Activated naive CD4-positive, alpha-beta T cell treated with anti-CD3 and anti-CD28 coated beads for 36 hours (primary cell): Measurements from ENCODE around the gene TTLL11. TPM values are rescaled to one million over a fixed set of nuclear protein-coding genes. Genes with fewer than 3 reads are reported as not detected.

ENCODE experiments used
- CTCF ChIA-PET: fragments of 350-600 bp; sonication (Branson Sonifier 250); formaldehyde crosslinking; loops from one replicate; lab custom pipeline; 2021; ENCODE audit warnings: antibody characterized with exemption; lab: Charles Lee
- DNase-seq: peaks from one replicate; pipeline ENCODE4 v3.0.0-alpha.2; 2020
- H3K27ac Mint-ChIP-seq: one replicate; pipeline ENCODE4 v1.8.0; 2021; ENCODE audit warnings: mild to moderate bottlenecking, mixed read lengths
- H3K27me3 Mint-ChIP-seq: one replicate; pipeline ENCODE4 v1.8.0; 2021; ENCODE audit warnings: low read depth, mixed read lengths
- H3K36me3 Mint-ChIP-seq: one replicate; pipeline ENCODE4 v1.8.0; 2021; ENCODE audit warnings: low read depth, mixed read lengths
- H3K4me1 Mint-ChIP-seq: one replicate; pipeline ENCODE4 v1.8.0; 2021; ENCODE audit warnings: low read depth, mixed read lengths
- H3K4me3 Mint-ChIP-seq: one replicate; pipeline ENCODE4 v1.8.0; 2021; ENCODE audit warnings: mild to moderate bottlenecking, moderate library complexity, mixed read lengths
- H3K9me3 Mint-ChIP-seq: one replicate; pipeline ENCODE4 v1.8.0; 2021; ENCODE audit warnings: mixed read lengths
- intact Hi-C: fragments of 100-400 bp; cut with micrococcal nuclease; formaldehyde crosslinking; loops from one replicate; pipeline ENCODE4 v1.15.1; 2023
- total RNA-seq, 2 experiments: library from RNA; stranded (reverse); gene quantifications; one replicate each; pipeline ENCODE4 v1.2.3, GENCODE V29; 2021

The TTLL11 gene
- total RNA-seq, 2 experiments from 2014 or later, result 0.84 to 0.86 TPM

GRCh38 chr9:122130837-122131236 lies 37.7 kb upstream of the TTLL11 start:
- no peak overlapping the region for H3K27ac Mint-ChIP-seq

DNA sequence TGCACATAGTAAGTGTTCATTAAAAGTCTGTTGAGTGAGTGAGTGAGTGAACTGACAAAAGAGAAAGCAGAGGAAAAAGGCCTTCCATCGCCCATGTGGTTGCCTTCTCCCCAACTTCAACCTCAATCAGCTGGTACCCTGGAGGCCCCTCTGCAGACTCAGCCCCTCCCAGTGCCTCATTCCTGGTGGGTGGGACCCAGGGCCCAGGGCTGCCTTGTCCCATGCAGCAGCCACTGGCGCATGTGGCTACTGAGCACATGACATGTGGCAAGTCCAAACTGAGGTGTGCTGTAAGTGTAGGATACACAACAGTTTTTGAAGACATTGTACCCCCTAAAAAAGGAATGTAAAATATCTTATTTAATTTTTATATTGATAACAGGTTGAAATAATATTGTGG lies 36.9 kb upstream of the TTLL11 start:
- no peaks in the 10 kb centered on the region for H3K9me3 Mint-ChIP-seq
- H3K27ac Mint-ChIP-seq, result no peak overlapping the region
- CTCF ChIA-PET, result interaction anchor here (1.8 to 8.6 kb wide), 2 partner anchors 31 to 221 kb away, joined by 11 to 139 read pairs; no protein-coding TSS in a partner anchor
- no peaks in the 10 kb centered on the region for H3K36me3 Mint-ChIP-seq
- DNase-seq, result no peak
- peaks cover 20% of the 10 kb centered on the region for H3K27me3 Mint-ChIP-seq
- peaks cover 11% of the 10 kb centered on the region for H3K4me1 Mint-ChIP-seq
- intact Hi-C loops, result loop anchor here (5.0 to 10.0 kb wide), 4 partner anchors 65 to 1215 kb away; no protein-coding TSS in a partner anchor
- no peak overlapping the region for H3K4me3 Mint-ChIP-seq

More at GRCh38 chr9:122130837-122131236, 37.7 kb upstream of the TTLL11 start:
- CTCF ChIA-PET, result no interaction called here
- intact Hi-C loops, result no loop called here
- Mint-ChIP-seq H3K36me3 (no peaks in the 10 kb centered on the region), H3K4me1 (peaks cover 8% of the 10 kb centered on the region), H3K4me3 (no peak overlapping the region), H3K9me3 (no peaks in the 10 kb centered on the region), H3K27me3 (peaks cover 12% of the 10 kb centered on the region)
- no peak for DNase-seq

GRCh38 chr9:122128969-122129343 lies 35.8 kb upstream of the TTLL11 start:
- Mint-ChIP-seq H3K27me3 (peaks cover 24% of the 10 kb centered on the region), H3K4me1 (peaks cover 11% of the 10 kb centered on the region), H3K9me3 (no peaks in the 10 kb centered on the region), H3K4me3 (no peak overlapping the region), H3K36me3 (no peaks in the 10 kb centered on the region), H3K27ac (no peak overlapping the region)
- intact Hi-C loops, result loop anchor here (5.0 to 10.0 kb wide), 4 partner anchors 66 to 1216 kb away; no protein-coding TSS in a partner anchor
- CTCF ChIA-PET, result interaction anchor here (1.8 to 8.6 kb wide), 2 partner anchors 30 to 222 kb away, joined by 11 to 139 read pairs; no protein-coding TSS in a partner anchor
- DNase-seq, result no peak

DNA sequence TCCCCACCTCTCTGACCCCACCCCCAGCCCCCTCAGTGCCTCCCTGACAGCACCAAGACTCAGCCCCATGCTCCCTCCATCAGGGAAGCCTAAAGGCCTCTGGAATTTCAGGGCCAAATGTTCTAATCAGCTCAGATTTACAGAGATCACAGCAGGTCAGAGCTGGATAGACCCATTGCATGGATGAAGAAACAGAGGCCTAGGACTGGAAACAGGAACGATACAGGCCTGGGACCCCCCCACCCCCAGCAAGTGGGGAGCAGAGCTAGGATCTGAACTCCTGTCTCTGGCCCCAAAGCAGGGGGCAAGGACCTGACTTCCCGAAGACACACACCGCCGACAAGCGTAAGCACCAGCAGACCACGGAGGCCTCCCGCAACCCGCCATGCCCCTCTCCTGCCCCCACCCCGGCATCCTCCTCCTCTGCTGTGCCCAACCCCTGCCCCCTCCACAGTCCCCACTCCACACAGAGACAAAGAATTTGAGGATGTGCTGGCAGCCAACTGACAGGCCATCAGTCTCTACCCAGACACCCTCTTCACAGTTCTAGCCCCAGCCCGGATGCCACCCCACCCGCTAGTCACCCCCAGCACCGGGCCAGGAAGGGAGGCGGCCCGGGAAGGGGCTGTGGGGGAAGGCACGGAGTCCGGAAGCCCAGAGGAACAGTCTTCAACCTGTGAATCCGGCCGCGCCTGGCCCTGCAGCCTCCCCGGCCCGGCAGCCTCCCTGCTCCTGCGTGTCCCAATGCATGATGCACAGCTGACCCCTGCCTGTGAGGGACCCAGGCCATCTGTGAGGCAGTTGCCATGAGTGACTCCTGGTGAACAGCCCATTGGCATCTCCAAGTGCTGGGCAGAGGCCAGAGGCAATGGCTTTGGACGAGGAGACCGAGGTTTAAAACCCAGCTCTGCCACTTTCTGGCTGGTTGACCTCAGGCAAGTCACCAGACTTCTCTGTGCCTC lies 35.2 kb upstream of the TTLL11 start:
- intact Hi-C loops, result loop anchor here (5.0 to 10.0 kb wide), 4 partner anchors 67 to 1217 kb away; no protein-coding TSS in a partner anchor
- Mint-ChIP-seq H3K27ac (no peak overlapping the region), H3K9me3 (no peaks in the 10 kb centered on the region), H3K4me1 (peaks cover 11% of the 10 kb centered on the region), H3K27me3 (peaks cover 24% of the 10 kb centered on the region), H3K36me3 (no peaks in the 10 kb centered on the region), H3K4me3 (no peak overlapping the region)
- CTCF ChIA-PET, result interaction anchor here (0.8 to 8.6 kb wide), 4 partner anchors 11 to 223 kb away, joined by 3 to 139 read pairs (median 8); no protein-coding TSS in a partner anchor
- no peak for DNase-seq

DNA sequence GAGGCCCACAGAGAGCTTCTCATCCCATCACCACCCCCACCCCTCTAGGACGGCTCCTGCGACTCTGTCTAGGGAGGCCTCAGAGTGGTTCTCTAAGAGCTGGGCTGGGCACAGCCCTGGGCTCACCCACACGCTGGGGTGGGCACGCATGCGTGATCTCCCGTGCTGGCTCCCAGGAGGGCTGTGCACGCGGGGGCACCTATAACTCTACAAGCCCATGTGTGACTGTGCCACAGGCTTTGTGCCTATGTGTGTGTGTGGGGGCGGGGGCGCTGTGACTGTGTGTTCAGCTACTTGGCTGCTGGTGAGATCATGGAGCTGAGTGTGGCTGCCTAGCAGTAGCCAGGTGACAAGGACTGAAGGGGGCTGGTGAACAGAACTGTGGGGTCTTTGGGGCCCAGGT lies 34.3 kb upstream of the TTLL11 start:
- Mint-ChIP-seq H3K9me3 (no peaks in the 10 kb centered on the region), H3K4me3 (no peak overlapping the region), H3K4me1 (peaks cover 11% of the 10 kb centered on the region), H3K27me3 (peaks cover 24% of the 10 kb centered on the region), H3K36me3 (no peaks in the 10 kb centered on the region), H3K27ac (no peak overlapping the region)
- intact Hi-C loops, result loop anchor here (2.0 to 10.0 kb wide), 5 partner anchors 67 to 1217 kb away; partner anchors contain the start of genes MRRF and RBM18
- no peak for DNase-seq
- CTCF ChIA-PET, result interaction anchor here (0.6 to 8.6 kb wide), 6 partner anchors 28 to 224 kb away, joined by 3 to 139 read pairs (median 3); no protein-coding TSS in a partner anchor

DNA sequence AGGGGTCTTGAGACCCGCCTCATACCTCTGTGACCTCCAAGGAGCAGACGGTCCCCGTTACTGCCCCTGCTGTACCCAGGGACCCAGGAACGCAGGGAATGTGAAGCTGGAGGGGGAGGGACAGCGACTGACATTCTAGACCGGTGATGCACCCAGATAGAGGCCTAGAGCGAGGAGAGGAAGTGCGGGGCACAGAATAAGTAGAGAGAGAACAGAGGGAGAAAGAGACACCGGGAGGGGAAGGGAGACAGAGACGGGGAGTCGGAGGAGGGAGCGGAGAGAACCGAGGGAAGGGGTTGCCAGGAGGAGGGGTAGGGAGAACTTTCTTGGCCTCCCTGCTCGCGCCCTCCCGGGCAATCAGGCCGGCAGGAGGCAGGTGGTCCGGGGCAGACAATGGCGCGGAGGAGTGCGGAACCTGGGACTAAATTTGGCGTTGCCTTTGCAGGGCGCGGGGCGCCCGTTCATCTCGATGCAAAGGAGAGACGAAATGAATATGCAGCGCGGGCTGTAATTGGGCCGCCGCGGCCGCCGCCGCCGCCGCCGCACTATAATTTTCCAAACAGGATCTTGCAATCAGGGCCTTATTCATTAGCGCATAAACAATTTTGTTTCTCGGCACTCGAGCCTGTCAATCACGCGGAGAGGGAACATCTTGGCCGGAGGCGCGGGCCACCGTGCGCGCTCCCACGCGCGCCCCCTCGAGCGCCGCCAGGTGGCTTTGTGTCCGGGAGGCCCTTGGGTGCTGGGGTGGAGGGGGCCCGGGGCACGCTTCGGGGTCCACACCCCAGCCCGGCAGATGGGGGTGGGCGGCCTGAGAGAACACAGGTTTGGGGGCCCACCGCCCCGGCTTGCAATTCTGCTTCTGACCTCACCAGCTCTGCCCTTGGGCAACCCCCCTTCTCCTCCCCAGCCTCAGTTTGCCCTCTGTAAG lies 33.5 kb upstream of the TTLL11 start:
- Mint-ChIP-seq H3K9me3 (no peaks in the 10 kb centered on the region), H3K27me3 (peaks cover 24% of the 10 kb centered on the region), H3K27ac (no peak overlapping the region), H3K36me3 (no peaks in the 10 kb centered on the region), H3K4me1 (peaks cover 11% of the 10 kb centered on the region), H3K4me3 (peak overlapping the region; percentile 33)
- DNase-seq, result peak; percentile 19
- CTCF ChIA-PET, result interaction anchor here (0.6 to 8.6 kb wide), 16 partner anchors 11 to 228 kb away, joined by 3 to 188 read pairs (median 6); no protein-coding TSS in a partner anchor
- intact Hi-C loops, result loop anchor here (2.0 to 10.0 kb wide), 5 partner anchors 68 to 1218 kb away; partner anchors contain the start of genes MRRF and RBM18

DNA sequence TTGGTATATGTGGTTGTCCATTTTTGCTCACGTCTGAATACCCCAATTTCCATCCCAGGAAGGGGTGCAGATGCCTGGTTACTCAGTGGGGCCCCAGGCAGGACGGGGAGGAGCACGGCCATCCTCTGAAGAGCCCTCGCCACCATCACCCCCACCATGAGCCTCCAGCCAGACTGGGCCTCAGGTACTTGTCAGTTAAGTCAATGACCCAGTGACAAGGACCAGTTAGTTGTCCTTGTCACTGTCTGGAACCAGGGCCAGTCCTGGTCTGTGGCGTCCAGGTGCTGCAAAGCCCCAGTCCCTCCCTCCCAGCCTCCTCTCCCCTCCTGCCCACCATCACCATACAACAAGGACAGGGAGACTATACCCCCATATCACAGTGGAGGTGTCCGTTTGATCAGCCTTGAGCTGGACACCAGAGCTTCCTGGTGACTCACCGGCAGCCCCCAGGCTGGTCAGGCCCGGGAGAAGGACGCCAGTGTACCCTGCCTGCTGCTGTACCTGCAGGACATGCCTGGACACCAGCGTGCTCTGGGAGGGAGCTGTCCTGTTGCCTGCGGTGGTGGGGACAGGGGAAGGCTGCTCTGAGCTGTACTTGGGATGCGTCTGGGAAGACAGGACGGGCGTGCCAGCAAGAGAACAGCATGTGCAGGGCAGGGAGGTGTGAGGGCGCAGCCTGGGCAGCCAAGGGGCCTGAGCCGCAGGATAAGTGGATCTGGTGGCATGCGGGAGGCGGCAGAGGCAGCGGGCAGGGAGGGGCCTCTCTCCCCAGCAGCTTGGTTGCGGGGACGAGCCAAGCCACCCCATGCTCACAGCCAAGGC lies 32.6 kb upstream of the TTLL11 start:
- intact Hi-C loops, result loop anchor here (1.0 to 10.0 kb wide), 8 partner anchors 69 to 1219 kb away; partner anchors contain the start of genes MRRF and RBM18
- H3K27me3 Mint-ChIP-seq, result peaks cover 24% of the 10 kb centered on the region
- CTCF ChIA-PET, result interaction anchor here (0.8 to 8.6 kb wide), 26 partner anchors 9 to 690 kb away, joined by 3 to 188 read pairs (median 5); partner anchors contain the start of genes MORN5 and NDUFA8
- H3K9me3 Mint-ChIP-seq, result no peaks in the 10 kb centered on the region
- DNase-seq, result no peak
- H3K4me1 Mint-ChIP-seq, result peaks cover 11% of the 10 kb centered on the region
- H3K27ac Mint-ChIP-seq, result no peak overlapping the region
- H3K4me3 Mint-ChIP-seq, result no peak overlapping the region
- no peaks in the 10 kb centered on the region for H3K36me3 Mint-ChIP-seq

DNA sequence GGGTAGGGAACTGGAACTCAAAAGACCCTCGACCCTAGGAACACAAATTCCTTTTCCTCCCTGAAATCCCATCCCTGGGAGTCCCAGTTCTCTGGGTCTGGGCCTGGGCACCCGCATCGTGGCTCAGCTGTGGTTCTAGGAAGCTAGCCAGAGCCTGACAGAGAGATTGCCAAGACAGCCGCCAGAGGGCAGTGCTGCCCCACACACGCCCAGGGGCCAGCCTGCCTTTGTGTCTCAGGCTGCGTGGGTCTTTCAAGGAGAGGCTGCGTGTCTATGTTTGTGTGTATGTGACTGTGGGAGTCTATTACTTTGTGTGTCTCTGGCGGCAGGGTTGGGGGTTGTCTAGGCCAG lies 32.0 kb upstream of the TTLL11 start:
- CTCF ChIA-PET, result interaction anchor here (0.6 to 8.6 kb wide), 39 partner anchors 9 to 1646 kb away, joined by 3 to 188 read pairs (median 4); partner anchors contain the start of genes MORN5 and NDUFA8
- Mint-ChIP-seq H3K4me3 (no peak overlapping the region), H3K27me3 (peaks cover 22% of the 10 kb centered on the region), H3K4me1 (peaks cover 11% of the 10 kb centered on the region), H3K27ac (no peak overlapping the region), H3K36me3 (no peaks in the 10 kb centered on the region), H3K9me3 (no peaks in the 10 kb centered on the region)
- intact Hi-C loops, result loop anchor here (1.0 to 10.0 kb wide), 7 partner anchors 70 to 1220 kb away; no protein-coding TSS in a partner anchor
- peak; percentile 84 for DNase-seq

GRCh38 chr9:122124528-122124927 lies 31.4 kb upstream of the TTLL11 start:
- CTCF ChIA-PET, result interaction anchor here (0.6 to 8.6 kb wide), 40 partner anchors 8 to 1647 kb away, joined by 3 to 188 read pairs (median 4); partner anchors contain the start of genes MORN5 and NDUFA8
- no peaks in the 10 kb centered on the region for H3K36me3 Mint-ChIP-seq
- H3K27me3 Mint-ChIP-seq, result peaks cover 22% of the 10 kb centered on the region
- H3K27ac Mint-ChIP-seq, result no peak overlapping the region
- intact Hi-C loops, result loop anchor here (10.0 kb wide), 3 partner anchors 70 to 1220 kb away; no protein-coding TSS in a partner anchor
- DNase-seq, result no peak
- no peaks in the 10 kb centered on the region for H3K9me3 Mint-ChIP-seq
- peaks cover 11% of the 10 kb centered on the region for H3K4me1 Mint-ChIP-seq
- no peak overlapping the region for H3K4me3 Mint-ChIP-seq

DNA sequence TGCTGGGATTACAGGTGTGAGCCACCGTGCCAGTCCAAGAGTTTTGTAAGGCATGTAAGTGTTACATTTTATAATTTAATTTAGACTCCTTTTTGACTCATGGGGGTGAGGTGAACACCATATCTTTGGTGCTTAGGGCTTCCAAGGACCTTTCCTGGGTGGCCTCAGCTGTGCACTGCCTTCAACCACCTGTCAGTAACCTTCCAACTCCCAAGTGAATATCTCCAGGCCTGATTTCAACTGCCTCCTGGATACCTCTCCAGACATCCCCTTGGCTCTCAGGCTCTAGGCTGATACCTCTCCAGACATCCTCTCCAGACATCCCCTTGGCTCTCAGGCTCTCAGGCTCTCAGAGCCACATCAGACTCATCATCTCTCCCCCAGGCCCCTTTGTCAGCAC lies 30.9 kb upstream of the TTLL11 start:
- Mint-ChIP-seq H3K36me3 (no peaks in the 10 kb centered on the region), H3K27ac (no peak overlapping the region), H3K4me1 (peaks cover 11% of the 10 kb centered on the region), H3K27me3 (peaks cover 22% of the 10 kb centered on the region), H3K9me3 (no peaks in the 10 kb centered on the region), H3K4me3 (no peak overlapping the region)
- no peak for DNase-seq
- CTCF ChIA-PET, result interaction anchor here (0.6 to 8.6 kb wide), 31 partner anchors 10 to 693 kb away, joined by 3 to 188 read pairs (median 5); partner anchors contain the start of genes MORN5 and NDUFA8
- intact Hi-C loops, result loop anchor here (10.0 kb wide), 3 partner anchors 71 to 1221 kb away; no protein-coding TSS in a partner anchor
